ENCODE measurements around the gene ABT1. TPM values are rescaled to one million over a fixed set of nuclear protein-coding genes. Genes with fewer than 3 reads are reported as not detected.

Gene ABT1
- polyA plus RNA-seq, 1 donor (not counting 4 experiments of a cell fraction or from before 2014, with no cell fraction given): 16.8 TPM

- Histone ChIP-seq H3K27me3 (ENCODE audit: control insufficient read depth, extremely low read depth, insufficient read depth, low read length) (no peaks in the 10 kb centered on the region), H2AFZ (ENCODE audit: control insufficient read depth, low read length) (no peak overlapping the region)
- FAIRE-seq: no peak
These were observed 7.8 kb upstream of the ABT1 start for GRCh38 chr6:26588965-26589364.

GRCh38 chr6:26592649-26593048, 4.1 kb upstream of the ABT1 start:
- FAIRE-seq (no peak), DNase-seq (ENCODE audit: low read depth, low spot score) (no peak)
- Histone ChIP-seq H3K9me1 (ENCODE audit: control insufficient read depth, extremely low read depth, insufficient read depth, low read length) (no peaks in the 10 kb centered on the region), H3K27me3 (ENCODE audit: control insufficient read depth, extremely low read depth, insufficient read depth, low read length) (no peaks in the 10 kb centered on the region), H2AFZ (ENCODE audit: control insufficient read depth, low read length) (no peak overlapping the region), H3K4me3 (ENCODE audit: control insufficient read depth in 2 of 3, extremely low read depth in 1 of 3, insufficient read depth in 2 of 3, low read depth in 1 of 3, low read length in 3 of 3) (no peak overlapping the region), H3K27ac (ENCODE audit: control insufficient read depth, insufficient read depth, low read length) (no peak overlapping the region), H3K4me2 (ENCODE audit: control insufficient read depth, extremely low read depth, insufficient read depth, low read depth, low read length) (no peak overlapping the region), H3K9me3 (ENCODE audit: control insufficient read depth, low read depth, low read length) (no peaks in the 10 kb centered on the region), H3K79me2 (ENCODE audit: control insufficient read depth, insufficient read depth, low read length) (peaks cover 9% of the 10 kb centered on the region), H3K9ac (ENCODE audit: control insufficient read depth, extremely low read depth, insufficient read depth, low read length) (no peak overlapping the region), H3K4me1 (ENCODE audit: control insufficient read depth, extremely low read depth, insufficient read depth, low read length) (peaks cover 14% of the 10 kb centered on the region), H4K20me1 (ENCODE audit: control insufficient read depth, extremely low read depth, insufficient read depth, low read length) (no peaks in the 10 kb centered on the region), H3K36me3 (ENCODE audit: control insufficient read depth in 2 of 2, extremely low read depth in 1 of 2, insufficient read depth in 2 of 2, low read length in 2 of 2) (no peaks in the 10 kb centered on the region)
- dilution Hi-C loops (cut with MboI; ENCODE audit: extremely low pct_ligation_motif_present, low sequenced_read_pairs): no loop called here
- TF ChIP-seq EZH2 (IDR thresholded peaks at IDR 0.05; ENCODE audit: low read length): no peak
- TF ChIP-seq CTCF (optimal IDR thresholded peaks at IDR 0.05 in 1 of 3, IDR thresholded peaks at IDR 0.05 in 1 of 3, conservative IDR thresholded peaks at IDR 0.05 in 1 of 3; ENCODE audit: extremely low read depth in 1 of 3, insufficient read depth in 2 of 3, low read length in 3 of 3): no peak

More at GRCh38 chr6:26588965-26589364, 7.8 kb upstream of the ABT1 start:
- Histone ChIP-seq H3K27ac (ENCODE audit: control insufficient read depth, insufficient read depth, low read length) (no peak overlapping the region), H3K9me3 (ENCODE audit: control insufficient read depth, low read depth, low read length) (no peaks in the 10 kb centered on the region), H3K4me3 (ENCODE audit: control insufficient read depth in 2 of 3, extremely low read depth in 1 of 3, insufficient read depth in 2 of 3, low read depth in 1 of 3, low read length in 3 of 3) (no peak overlapping the region), H3K36me3 (ENCODE audit: control insufficient read depth in 2 of 2, extremely low read depth in 1 of 2, insufficient read depth in 2 of 2, low read length in 2 of 2) (no peaks in the 10 kb centered on the region), H3K9ac (ENCODE audit: control insufficient read depth, extremely low read depth, insufficient read depth, low read length) (no peak overlapping the region), H3K9me1 (ENCODE audit: control insufficient read depth, extremely low read depth, insufficient read depth, low read length) (no peaks in the 10 kb centered on the region), H3K4me2 (ENCODE audit: control insufficient read depth, extremely low read depth, insufficient read depth, low read depth, low read length) (no peak overlapping the region), H3K4me1 (ENCODE audit: control insufficient read depth, extremely low read depth, insufficient read depth, low read length) (no peaks in the 10 kb centered on the region), H4K20me1 (ENCODE audit: control insufficient read depth, extremely low read depth, insufficient read depth, low read length) (no peaks in the 10 kb centered on the region), H3K79me2 (ENCODE audit: control insufficient read depth, insufficient read depth, low read length) (no peaks in the 10 kb centered on the region)
- dilution Hi-C loops (cut with MboI; ENCODE audit: extremely low pct_ligation_motif_present, low sequenced_read_pairs): no loop called here
- no peak for TF ChIP-seq CTCF (optimal IDR thresholded peaks at IDR 0.05 in 1 of 3, IDR thresholded peaks at IDR 0.05 in 1 of 3, conservative IDR thresholded peaks at IDR 0.05 in 1 of 3; ENCODE audit: extremely low read depth in 1 of 3, insufficient read depth in 2 of 3, low read length in 3 of 3)
- no peak for TF ChIP-seq EZH2 (IDR thresholded peaks at IDR 0.05; ENCODE audit: low read length)
- DNase-seq (ENCODE audit: low read depth, low spot score): no peak

All from keratinocyte (primary cell).